ENCODE results near the gene SLC22A15. TPM values are rescaled to one million over a fixed set of nuclear protein-coding genes. Genes with fewer than 3 reads are reported as not detected.
A peak's percentile ranks its signal among the peaks of the same experiment; 100 is the strongest.
"Not testable (repeated sequence)": the region's sequence is repeated elsewhere in the genome, so short reads cannot be mapped to it uniquely, and the experiment has no call there.

Gene SLC22A15
- polyA plus RNA-seq, 10 donors = 0.38 to 1.2 (median 0.55) TPM

DNA sequence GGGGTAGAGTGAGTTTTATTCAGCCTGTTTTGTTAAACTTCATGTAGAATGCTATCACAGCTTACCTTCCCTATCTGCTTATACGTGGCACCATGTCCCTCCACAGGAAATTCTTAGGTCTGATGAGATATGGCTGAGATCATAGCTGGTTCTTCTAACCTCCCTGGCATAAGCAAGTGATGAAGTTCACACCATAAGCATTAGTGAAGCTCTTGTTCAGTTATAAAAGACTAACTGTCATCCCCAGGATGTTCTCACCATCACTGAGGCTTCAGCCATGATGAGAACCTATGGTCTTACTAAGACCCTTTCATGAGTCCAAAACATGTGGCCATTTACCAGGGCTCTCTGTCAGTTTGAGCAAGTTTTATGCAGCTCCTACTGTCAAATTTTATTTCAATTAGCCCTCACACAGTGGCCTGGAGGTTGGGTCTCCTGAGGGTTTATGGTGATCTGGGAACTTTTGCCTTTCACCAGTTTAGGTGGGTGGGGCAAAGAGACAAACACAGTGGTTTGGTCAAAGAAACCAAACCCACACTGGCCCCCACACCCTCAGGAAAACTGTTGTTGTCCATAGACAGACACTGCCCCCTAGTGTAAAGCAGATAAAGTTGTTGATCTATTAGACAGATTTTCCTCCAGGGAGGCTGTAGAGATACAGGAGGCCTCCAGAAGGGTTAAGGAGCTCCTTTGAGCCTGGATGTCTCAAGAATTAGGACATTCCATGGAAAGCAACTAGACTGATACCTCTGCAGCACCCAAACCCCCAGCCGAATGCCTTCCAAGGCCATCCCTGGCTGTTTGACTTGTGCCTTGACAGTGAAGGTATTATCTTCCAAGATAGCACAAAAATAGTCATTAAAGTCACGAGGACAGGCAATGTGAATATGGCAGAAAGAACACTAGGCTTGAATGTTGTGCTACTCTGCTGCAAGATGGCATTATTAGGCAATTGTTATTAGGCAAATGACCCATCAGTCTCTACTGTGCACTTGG, 5.0 kb downstream of the SLC22A15 start:
- peak in 1 of 3 donors; percentile 18 for DNase-seq

DNA sequence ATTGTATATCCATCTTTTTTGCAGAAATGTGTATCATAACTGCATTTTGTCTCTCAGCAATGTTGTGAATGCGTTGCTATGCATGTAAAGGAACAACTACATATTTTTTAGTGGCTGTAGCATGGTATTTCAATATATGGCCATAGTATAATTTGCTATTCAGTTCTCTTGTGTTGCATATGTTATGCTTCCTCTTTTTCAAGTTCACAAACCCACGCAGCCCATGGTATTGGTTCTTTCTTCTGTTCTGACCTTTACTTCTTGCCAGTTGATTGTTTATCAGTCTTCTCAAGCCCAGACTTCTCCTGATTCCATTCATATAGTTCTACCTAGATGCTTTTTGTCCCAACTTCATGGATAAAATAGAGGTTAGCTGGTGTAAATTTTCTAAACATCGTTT, 6.1 kb downstream of the SLC22A15 start:
- no peak for DNase-seq

DNA sequence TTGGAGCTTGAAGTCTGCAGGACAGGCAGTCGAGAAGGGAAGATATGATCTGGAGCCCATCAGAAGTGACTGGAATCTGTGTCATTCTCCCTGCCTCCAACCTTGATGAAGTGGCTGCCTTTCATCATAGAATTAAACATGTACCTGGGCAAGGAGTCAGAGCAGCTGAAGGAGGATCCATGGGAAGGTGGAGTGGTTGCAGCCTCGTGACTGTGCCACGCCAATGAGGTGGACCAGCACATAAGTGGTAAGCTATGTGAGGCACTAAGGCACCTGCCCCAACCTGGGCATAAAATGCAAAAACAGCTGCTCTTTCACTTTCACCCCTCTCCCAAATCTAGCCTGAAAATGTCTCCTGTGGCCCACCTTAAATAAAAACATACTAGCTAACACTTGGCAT, 7.3 kb downstream of the SLC22A15 start:
- DNase-seq = no peak

DNA sequence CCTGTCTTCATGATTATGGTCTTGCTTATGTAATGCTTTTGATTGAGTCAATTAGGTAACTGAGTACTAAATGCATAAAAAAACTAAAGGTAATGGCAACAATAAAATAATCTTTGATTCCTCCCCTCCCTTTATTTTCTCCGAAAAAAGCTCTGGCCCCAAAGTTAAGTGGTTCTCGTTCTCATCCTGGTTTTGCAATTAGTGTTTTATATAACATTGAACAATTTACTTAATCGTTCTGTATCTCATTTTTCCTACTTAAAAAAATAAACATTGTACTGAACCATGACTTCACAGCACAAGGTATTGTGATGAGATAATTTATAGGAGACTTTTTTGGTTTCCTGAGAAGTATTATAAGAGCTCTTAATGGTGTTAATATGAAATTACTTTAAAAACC, 11.3 kb downstream of the SLC22A15 start:
- no peak for DNase-seq

DNA sequence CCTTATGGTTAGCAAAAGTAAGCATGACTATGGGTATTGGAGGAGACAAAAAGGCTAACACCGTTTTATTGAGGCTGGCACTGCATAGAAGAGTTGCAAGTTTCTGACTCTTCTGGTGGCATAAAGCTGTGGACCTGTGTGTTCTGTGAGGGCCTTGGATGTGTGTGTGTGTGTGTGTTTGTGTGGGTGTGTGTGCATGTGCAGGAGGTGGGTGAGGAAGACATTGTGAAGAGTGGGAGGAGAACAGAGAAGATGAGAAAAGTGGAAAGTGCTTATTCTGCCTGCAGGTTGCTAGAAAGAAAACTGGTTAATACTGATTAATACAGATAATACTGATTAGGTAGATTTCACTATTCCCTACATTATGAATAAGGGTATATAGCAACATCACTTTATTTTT, 12.6 kb downstream of the SLC22A15 start:
- DNase-seq = no peak

DNA sequence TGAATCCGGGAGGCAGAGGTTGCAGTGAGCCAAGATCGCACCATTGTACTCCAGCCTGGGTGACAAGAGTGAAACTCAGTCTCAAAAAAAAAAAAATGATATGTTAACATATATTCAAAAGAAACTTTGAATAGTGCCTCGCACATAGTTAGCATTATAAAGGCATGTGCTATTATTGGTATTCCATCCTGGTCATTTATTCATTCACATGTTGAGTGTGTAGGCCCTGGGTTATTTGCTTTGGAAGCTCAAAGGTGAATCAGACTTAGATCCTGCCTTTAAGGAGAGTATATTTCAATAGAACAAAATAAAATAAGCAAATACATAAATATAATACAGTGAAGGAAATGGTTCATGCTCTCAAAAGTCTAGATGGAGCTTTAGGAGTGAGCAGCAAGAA, 13.4 kb downstream of the SLC22A15 start:
- DNase-seq = no peak

DNA sequence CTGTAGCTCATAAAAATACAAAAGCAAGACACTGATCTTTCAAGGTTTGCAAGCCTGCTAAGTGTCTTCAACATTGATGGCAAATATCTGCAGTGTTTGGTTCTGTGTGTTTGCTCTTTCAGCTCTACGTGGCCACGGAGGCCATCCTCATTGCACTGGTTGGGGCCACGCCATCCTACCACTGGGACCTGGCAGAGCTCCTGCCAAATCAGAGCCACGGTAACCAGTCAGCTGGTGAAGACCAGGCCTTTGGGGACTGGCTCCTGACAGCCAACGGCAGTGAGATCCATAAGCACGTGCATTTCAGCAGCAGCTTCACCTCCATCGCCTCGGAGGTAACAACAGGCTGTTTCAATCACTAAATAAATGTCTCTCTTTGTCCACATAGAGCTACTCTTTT, 15.6 kb downstream of the SLC22A15 start:
- no peak for DNase-seq

DNA sequence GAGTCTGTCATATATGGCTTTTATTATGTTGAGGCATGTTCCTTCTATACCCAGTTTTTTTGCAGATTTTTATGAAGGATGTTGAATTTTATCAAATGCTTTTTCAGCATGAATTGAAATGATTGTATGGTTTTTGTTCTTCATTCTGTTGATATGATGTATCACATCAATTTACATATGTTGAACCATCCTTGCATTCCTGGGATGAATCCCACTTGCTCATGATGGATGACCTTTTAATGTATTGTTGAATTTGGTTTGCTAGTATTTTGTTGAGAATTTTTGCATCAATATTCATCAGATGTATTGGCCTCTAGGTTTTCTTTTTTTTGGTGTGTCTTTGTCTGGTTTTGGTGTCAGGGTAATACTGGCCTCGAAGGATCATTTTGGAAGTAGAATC, 21.6 kb downstream of the SLC22A15 start:
- DNase-seq = not testable (repeated sequence)

DNA sequence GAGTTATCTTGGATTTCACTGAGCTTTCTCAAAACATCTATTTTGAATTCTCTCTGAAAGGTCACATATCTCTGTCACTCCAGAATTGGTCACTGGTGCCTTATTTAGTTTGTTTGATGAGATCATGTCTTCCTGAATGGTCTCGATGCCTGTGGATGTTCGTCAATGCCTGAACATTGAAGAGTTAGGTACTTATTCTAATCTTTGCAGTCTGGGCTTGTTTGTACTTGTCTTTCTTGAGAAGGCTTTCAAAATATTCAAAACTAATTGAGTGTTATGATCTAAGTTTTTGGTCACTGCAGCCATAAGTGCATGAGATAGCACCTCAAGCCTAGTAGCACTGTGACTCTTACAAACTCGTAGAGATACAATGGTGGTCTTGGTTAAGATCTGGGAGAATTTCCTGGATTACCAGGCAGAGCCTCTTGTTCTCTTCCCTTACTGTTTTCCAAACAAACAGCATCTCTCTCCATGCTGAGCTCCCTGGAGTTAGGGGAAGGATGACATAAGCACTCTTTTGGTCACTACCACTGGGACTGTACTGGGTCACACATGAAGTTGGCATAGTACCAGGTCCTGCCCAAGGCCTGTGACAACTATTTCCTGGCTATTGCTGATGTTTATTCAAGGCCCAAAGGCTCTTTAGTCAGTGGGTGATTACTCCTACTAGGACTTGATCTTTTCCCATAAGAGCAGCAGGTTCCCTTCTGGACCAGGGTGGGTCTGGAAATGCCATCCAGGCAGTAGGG, 25.6 kb downstream of the SLC22A15 start:
- DNase-seq = no peak

DNA sequence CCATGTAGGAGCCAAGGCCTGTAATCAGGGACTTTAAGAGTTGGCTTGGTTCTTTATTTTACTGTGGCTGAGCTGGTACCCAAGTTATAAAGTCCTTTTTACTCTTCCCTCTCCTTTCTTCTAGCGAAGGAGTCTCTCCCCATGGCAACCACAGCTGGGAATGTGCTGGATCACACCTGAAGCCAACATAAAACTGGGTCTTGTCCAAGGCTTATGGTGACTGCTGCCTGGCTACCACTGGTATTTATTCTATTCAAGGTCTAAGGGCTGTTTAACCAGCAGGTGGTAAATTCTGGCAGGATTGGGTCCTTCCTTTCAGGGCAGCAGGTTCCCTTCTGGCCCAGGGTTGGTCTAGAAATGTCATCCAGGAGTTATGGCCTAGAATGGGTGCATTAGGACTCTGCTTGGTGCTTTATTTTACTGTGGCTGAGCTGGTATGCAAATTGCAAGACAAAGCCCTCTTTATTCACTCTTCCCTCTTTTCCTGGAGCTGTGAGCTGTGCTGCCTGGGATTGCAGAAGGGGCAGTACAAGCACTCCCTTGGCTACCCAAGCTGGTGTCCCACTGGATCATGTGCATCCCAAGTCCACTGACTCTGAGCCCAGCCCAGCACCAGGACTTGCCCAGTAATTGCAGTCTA, 26.6 kb downstream of the SLC22A15 start:
- DNase-seq = no peak

DNA sequence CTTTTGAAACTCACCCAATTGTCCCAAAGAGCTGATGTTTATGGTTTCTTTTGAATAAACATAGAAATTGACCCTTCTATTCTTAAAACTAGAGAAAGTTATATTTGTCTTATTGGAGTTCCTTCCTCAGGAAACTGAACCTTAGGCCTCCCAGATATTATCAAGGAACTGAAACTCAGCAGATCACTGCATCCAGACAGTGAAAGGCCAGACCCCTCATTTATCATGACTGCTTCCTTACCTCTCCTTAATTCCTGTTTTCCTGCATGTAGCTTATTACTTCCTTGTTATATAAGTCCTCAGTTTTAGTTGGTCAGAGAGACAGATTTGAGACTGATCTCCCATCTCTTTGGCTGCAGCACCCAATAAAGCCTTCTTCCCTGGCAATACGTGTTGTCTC, 27.5 kb downstream of the SLC22A15 start:
- no peak for DNase-seq

DNA sequence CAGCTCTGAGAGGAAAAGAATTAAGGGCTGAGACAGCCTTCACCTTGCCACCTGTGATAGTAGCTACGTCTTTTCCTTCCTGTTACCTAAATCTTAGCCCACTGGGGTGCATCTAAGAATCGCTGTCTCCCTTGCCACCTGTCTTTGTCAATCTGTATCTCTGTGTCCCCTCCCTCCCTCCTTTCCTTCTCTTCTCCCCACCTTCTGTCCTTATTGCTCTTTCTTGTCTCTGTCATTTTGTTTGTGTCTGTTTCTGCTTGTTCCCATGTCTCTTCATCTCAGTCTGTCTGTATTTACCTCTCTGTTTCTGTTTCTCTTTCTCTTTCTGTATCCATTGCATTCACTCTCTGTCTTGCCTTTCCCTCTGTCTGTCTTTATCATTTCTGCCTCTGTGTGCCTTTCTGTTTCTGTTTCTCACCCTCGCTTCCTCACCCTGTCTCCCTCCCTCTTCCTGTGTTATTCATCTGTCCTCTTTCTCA, 30.2 kb downstream of the SLC22A15 start:
- no peak for DNase-seq

DNA sequence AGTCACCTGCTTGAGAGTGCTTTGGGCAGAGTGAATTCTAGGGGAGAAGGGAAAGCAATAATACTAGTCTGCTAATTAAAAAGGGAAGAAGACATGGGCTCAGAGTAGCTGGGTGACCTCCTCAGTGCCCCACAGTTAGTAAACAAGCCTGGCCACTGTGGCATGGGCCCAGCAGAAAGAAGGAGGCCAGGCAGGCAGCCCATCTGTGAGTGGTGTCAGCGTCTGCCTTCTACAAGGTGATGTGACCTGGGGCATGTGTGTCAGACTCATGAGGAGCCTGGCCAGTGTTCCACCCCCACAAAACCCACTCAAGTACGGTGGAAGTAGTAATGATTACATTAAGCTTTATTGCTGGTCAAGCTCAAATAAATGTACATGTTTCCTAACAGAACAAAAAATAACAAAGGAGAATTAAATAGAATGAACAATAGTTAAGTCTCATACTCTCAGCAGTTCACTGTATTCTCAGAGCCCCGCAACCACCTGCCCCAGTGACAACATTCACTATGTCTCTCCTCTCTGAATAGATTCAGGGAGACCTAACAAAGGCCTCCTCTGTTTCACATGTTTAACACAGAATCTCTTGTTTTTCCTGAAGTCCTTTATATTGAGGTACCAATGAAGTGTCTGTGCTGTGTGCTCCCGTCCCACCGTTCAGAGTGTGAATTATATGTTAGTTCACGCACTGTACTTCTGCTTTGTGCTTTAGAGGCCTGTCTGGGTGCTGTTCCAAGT, 32.5 kb downstream of the SLC22A15 start:
- DNase-seq = no peak

DNA sequence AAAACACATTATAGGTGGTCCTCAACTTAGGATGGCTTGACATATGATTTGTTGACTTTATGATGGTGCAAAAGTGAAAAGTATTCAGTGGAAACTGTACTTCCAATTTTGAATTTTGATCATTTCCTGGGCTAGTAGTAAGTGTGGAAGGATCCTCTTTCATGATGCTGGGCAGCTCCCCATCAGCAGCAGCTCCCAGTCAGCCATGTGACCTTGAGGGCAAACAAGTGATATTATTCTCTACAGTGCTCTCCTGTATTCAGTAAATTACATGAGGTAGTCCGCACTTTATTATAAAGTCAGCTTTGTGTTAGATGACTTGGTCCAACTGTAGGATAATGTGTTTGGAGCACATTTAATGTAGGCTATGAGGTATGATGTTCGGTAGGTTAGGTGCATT, 36.4 kb downstream of the SLC22A15 start:
- no peak for DNase-seq

DNA sequence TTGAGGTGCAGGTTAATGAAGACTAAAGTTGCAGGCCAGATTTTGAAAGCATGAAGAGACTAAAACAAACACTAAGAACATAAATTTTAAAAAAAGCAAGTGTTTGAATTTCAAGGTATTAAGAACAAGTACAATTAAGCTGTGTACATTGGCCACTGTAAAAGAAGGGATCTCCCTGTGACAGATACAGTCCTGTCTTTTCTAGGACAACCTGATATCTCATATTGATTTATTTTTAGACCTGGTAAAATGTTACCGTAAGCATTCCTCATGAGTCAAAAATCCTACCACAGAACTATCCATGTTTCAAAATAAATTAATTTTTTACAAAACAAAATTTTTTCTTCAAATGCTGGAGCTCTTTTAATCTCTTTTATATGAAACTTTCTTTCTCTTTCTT, 39.4 kb downstream of the SLC22A15 start:
- DNase-seq = no peak

DNA sequence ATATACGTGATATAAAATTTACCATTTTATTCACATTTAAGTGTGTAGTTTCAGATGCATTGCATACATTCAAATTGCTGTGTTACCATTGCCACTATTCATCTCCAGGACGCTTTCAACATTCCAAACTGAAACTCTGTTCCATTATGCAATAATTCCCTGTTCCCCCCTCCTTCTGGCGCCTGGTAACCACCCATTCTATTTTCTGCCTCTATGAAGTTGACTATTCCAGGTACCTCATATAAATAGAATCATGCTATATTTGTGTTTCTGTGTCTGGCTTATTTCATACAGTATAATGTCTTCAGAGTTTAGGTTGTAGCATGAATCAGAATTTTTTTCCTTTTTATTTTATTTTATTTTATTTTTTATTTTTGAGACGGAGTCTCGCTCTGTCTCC, 41.7 kb downstream of the SLC22A15 start:
- no peak for DNase-seq

DNA sequence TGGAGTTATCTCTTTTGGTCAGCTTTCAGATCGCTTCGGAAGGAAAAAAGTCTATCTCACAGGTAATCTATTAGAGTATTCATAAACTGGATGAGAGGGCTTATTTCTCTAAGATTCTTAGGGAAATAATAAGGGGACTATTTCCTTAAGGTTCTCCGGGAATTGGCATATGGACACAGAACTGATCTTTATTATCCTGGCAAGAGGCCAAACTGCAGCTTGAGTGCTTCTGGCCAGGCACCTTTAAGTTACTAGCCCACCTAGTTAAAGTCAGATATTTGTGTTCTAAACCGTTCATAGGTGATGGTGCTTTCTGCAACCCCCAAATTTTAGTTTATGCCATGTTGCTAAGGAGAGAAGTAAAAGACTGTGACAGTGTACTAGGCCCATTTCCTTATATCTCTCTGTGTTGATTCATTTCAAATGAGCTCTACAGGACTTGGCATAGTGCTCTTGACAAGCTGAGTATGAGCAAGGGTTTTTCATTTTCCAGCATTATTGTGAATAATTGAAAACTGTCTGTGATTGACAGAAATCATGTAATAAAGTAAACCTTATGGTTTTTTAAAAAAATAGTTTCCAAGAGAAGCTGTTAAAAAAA, 43.4 kb downstream of the SLC22A15 start:
- DNase-seq = peak in 1 of 3 donors; percentile 8

DNA sequence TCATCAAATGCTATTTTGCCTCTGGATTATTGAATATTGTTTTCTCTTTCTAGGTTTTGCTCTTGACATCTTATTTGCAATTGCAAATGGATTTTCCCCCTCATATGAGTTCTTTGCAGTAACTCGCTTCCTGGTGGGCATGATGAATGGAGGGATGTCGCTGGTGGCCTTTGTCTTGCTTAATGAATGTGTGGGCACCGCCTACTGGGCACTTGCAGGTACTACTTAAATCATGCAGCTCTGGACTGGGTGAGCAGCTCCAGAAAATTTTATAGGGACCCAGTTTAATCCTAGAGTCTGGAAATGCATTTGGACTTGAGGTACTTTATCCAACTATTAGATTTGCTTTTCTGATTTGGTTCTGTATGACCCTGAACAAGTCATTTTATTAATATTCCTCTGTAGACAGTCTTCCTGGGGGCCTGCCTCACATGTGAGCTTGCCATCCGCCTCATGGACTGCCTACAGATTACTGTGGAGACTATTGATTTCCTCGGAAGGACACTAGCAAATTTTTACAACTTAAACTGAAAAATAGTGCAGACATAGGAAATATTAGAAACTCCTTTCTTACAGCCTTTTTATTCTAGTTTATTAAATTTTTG, 44.5 kb downstream of the SLC22A15 start:
- peak; percentile 7 to 32 (median 13) for DNase-seq

DNA sequence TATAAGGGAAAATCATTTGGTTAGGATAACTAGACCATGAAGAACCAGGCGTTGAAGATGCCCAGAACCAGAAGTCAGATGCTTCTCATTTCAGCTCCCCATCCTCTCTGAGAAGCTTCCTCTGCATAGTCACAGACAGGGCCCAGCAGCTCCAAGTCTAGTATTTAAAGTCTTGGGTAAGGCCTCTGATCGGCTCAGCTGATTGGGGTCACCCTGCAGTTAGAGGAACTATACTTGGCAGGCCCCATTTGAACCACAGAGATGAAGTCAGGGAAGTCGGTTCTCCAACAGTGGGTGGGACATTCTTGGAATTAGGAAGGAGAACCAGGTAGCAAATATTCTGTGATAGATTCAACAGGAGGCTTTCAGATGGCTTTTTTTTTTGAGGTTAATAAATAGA, 48.3 kb downstream of the SLC22A15 start:
- DNase-seq = no peak

DNA sequence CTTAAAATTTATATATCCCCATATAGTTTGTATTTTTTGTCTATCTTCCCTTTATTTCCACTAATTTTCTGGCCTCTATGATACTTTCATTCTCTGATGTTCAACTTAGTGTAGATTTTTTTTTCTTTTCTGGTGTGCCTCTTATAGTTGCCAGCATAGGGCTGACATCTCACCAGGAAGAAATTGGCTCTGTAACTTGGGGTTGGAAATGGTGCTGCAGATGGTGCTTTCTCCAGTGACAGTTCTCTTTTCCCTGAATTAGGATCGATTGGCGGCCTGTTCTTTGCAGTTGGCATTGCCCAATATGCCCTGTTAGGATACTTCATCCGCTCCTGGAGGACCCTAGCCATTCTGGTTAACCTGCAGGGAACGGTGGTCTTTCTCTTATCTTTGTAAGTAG, 50.3 kb downstream of the SLC22A15 start:
- no peak for DNase-seq

All from muscle of back (tissue), 11 donors.